Astrocyte of the hippocampus (primary cell): ENCODE data around the gene SPEM2.

Experiments used
- DNase-seq: peaks from one replicate; pipeline ENCODE4 v3.0.0; 2011; ENCODE audit warnings: low read depth, low spot score

SPEM2 gene

DNA sequence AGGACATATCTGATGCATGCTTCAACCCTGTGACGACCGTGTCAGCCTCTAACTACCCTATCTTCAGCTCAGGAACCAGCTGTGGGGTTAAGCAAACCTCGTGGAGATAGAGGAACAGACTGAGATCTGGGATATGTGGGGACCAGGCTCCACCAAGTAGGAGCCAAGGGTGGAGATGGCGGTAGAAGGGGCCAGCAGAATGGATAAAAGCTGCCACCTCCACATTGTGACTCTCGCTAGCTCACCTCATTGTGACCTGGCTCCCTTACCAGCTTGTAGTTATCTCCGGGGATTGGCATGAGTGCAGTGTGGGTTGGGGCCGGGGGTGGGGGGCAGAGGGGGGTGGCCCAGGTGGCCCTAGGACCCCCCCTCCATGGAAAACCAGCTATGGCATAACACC, at the start of gene SPEM2:
SPEM2 (plus strand) TSS at position 301 of the 400 bp plus-strand sequence; CDS start at position 374, 73 bp downstream.
- DNase-seq: no peak

DNA sequence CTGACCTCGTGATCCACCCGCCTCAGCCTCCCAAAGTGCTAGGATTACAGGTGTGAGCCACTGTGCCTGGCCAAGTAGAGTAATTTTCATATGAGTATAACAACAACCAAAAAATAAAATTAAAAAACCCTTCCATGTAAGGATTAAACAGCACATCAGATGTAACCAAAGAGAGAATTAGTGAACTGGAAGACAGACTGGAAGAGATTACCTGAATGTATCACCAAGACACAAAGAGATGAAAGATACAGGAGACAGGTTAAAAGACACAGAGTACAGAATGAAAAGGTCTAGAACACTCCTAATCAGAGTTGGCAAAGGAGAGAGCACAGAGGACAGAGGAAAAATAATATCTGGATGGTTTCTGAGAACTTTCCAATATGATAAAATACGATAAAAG, 46.3 kb upstream of the SPEM2 start:
- no peak for DNase-seq

DNA sequence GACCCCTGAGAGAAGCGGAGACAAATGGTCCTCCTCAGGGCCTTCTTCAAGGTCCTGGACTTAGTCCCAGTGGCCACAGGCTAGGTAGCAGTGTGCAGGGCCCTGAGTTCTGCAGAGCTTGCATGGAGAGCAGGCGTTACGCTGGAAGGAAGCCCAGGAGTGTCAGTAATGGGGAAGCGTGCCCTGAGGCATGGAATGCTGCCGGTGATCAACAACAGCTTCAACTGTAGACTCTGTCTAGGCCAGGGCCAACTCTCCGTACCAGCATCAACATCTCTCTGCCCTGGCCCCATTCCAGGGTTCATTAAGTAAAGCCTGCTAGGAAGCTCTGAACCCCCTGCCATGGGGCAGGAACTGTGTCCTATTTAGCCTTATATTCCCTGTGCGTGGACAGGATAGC, 45.1 kb upstream of the SPEM2 start:
- DNase-seq: peak; percentile 71

DNA sequence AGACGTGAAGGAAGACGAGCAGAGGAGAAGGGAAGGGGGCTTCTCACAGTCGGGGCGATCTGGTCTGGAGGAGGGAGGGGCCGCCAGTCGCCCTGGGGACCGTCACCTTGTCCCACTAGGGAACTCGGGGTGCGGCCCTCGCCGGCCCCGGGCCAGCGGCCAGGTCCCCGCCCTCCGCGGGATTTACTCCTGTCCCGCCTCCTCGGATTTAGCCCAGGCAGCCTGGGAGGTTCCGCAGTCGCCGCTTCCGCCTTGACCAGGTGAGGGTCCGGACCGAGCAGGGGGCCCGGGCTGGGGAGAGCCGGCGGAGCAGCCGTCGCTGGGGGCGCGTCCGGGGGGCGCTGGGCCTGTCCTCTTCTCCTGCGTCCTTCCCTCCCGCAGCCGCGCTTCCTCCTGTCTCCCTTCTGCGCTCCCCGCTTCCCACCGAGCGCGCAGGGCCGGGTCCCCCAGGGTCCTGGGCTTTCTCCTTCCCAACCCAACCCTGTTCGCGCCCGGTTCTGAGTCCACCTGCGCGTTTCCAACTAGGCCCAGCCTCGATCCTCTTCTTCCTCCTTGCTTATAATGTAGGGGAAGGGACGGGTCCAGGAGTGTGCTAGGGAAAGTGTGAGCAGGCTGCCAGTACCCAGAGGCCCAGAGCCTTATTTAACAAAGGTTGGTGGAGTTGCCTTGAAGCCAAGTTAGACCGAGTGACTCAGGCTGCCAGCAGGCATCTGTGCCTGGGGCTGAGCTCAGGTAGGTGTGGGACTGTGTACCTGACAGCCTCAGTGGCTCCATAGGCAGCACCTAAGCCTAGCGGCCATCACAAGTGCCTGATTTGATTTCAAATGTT, 44.3 kb upstream of the SPEM2 start, which contains the start of gene TNK1:
TNK1 (plus strand) TSS at position 235 of the 829 bp plus-strand sequence. CDS start 1,838 bp downstream, outside the sequence.
- DNase-seq: peak; percentile 24

DNA sequence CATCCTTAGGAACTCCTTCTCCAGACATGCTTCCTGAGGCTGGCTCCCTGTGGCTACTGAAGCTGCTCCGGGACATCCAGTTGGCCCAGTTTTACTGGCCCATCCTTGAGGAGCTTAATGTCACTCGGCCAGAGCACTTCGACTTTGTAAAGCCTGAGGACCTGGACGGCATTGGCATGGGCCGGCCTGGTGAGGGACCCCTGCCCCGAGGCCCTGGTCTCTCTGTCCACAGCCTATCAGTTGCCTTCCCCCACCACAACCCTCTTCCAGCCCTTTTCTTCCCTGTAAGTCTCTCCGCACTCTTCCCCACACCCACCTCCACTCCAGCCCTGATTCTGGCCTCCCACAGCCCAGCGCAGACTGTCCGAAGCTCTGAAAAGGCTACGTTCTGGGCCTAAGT, 42.5 kb upstream of the SPEM2 start:
- DNase-seq: no peak

DNA sequence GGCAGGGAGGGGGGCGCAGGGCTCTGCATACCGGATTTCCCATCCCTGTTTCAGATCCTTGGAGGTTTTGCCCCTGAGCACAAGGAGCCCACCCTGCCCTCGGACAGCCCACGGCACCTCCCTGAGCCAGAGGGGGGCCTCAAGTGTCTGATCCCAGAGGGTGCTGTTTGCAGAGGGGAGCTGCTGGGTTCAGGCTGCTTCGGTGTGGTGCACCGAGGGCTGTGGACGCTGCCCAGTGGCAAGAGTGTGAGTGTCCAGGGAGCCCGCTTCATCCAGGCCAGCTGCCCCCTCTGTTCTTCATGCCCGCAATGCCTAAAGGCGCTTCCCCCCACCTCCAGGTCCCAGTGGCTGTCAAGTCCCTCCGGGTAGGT, 42.1 kb upstream of the SPEM2 start:
- DNase-seq: no peak

DNA sequence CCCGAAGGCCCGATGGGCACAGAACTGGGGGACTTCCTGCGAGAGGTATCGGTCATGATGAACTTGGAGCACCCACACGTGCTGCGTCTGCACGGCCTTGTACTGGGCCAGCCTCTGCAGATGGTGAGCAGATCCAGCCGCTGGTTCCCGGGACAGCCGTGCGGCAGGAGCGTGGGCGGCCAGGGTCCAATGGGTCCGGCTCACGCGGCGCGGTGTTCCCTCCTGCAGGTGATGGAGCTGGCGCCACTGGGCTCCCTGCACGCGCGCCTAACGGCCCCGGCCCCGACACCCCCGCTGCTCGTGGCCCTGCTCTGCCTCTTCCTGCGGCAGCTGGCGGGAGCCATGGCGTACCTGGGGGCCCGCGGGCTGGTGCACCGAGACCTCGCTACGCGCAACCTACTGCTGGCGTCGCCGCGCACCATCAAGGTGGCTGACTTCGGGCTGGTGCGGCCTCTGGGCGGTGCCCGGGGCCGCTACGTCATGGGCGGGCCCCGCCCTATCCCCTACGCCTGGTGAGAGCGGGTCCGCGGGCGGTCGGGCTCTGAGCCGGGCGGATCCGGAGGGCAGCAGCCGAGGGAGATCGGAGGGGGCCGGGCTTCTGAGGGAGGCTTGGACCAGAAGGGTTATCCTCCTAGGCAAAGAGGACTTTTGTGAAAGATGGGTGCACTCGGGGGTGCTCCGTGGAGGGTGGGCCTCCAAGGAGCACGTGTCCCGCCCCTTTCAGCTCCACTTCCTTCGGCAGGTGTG, 41.5 kb upstream of the SPEM2 start:
- peak; percentile 81 for DNase-seq

DNA sequence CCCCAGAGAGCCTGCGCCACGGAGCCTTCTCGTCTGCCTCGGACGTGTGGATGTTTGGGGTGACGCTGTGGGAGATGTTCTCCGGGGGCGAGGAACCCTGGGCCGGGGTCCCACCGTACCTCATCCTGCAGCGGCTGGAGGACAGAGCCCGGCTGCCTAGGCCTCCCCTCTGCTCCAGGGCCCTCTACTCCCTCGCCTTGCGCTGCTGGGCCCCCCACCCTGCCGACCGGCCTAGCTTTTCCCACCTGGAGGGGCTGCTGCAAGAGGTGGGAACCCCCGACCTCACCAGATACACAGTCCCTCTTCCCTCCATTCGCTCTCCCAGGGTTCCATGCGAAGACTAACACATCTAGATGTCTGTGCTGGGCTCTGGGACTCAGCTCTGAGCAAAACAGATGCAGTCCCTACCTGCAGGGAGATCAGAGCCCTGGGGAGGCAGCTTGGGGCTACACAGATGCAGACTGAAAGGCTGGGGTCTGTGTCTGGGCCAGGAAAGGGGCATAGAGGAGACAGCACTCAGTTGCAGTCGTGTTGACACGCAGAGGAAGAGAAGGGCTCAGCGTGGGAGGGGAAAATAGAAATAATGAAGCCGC, 40.8 kb upstream of the SPEM2 start:
- no peak for DNase-seq

DNA sequence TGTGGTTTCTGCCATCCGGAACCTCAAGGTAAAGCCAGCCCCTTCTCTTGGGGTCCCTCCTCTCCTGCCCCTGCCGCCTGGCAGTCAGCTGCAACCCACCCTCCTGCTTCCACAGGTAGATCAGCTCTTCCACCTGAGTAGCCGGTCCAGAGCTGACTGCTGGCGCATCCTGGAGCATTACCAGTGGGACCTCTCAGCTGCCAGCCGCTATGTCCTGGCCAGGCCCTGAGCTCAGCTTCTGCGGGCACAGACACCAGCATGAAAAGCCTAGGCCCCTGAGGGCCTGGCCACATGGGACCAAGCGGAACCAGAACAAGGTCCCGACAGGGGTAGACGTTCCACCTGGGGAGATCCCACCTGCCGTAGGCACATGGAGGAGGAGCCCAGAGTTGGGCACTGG, 36.6 kb upstream of the SPEM2 start:
- DNase-seq: no peak

DNA sequence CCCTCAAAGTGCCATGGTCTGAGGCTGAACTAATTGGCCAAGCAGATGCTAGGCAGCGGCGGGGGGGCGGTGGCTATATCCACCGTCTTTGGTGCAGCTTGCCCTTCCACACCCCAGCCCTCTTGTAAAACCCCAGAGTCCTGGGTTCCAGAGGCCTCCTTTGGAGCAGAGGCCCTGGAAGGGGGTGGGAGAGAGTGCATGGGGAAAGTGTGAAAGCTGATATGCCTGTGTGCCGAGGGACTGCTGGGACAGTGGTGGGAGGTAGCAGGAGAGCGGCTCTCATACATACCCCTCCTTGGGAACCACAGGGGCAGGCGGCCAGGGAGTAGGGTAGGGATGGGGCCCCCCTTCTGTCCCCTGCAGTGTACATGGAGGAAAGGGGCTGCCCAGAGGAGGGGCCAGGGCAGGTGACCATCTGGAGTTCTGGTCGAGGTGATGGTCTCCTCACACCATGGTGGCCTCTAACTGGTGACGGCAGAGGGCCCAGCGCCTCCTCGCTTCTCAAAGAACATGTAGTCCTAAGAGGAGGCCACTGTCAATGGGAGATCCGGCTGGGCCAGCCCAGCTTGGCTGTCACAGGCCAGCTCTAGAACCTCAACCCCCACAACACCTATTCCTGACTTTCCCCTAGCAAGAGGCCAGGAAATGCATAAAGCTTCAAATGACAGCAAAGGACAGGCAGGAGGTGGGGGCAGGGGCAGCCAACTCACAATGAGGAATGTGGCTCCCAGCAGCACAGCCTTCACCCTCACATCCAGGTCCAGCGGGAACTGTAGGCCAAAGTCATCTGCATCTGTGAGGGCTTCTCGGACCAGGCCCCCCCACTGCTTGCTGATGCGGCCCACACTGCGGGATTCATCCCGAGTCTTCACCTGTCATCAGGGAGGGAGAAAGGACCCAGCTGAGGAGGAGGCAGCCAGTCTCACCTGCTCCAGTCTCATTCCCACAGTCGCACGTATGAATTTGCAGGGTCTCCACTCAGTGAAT, 35.2 kb upstream of the SPEM2 start:
- no peak for DNase-seq

DNA sequence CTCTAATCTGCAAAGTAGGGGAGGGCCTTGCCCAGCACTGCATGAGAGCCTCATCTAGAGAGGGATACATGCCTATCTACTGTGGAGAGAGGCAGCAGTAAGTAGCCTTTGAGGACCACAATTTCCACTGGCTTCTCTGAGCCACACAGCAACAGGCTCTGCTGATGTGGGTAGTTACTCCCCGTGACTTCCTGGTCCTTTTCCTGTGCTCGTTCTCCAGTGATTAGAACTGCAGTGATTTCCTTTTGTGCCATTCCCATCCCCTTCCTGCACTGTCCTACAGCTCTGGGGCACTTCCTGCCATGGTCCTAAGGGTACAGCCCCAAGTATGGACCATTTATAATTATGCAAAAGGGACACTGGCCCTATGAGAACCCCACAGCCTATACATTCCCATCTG, 34.1 kb upstream of the SPEM2 start:
- DNase-seq: no peak

DNA sequence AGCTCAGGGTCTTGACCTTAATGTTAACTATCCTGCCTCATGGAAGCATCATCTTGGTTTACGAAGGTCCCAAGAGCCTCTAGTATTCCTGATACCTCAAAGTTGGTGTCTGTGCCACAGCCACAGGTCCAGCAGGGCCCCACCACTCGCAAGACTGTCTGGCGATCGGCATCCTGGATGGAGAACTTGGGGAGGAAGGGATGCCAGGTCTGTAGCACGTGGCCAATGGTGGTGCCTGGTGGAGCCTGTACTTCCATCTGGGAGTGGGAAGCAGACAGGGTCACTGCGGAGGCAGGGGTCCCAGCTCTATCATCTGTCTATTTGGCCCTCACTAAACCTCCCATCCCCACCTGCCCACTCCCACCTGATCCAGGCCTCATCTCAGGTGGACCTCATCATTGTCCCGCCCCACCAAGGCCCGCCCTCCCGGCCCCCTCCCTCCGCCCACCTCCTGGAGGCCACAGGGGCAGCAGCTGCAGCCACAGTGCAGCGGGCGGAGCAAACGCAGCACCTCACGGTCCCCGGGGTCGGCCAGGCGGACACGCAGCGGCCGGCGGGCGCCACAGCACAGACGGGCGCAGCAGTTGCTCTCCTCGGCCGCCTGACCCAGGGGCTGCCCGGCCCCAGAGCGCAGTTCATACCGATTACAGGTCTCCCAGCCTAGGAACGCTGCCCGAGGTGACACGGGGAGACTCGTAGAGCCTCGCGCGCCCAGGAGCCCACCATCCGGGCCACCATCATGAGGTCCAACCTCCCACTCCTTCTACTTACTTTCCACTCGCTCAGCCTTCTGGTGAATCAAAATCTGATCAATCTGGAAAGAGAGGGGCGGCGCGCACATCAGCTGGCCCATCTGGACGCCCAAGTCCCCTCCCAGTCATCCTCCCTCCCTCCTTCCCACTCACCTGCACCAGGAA, 32.5 kb upstream of the SPEM2 start:
- DNase-seq: no peak

DNA sequence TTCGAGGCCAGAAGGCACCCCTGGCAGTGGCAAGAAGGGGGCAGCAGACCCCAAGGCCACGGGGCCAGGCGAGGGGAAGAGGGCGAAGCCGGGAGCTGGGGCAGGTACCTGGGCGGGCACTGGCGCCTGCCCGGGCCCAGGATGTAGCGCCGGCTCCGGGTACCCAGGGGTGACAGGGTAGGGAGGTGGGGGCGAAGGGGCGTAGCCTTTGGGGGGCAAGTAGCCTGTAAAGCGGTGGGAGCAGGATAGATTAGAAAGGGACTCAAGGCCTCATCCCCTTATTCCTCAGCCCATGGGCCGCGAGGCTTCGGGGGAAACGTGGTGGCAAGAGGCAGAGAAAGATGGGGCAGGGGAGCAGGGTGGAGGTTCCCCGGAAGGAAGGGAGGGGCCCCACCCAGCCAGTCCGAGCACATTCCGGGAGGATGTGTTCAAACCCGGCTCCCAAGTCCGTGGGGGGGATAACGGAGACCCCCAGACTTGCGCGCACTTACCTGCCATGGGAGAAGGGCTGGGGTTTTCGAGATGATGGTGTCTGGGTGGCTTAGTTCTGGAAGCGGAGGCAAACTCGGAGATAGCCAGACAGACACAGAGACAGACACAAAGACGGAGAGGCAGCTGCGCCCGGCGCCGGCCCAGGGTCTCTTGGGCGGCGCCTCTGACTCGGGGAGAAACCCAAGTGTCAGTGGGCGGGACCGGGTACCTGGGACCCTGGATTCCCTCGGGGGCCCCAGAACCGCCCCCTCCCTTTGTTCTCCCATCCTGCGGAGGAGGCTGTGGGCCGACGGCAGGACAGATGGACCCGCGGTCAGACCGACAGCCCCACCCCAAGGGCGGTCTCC, 31.6 kb upstream of the SPEM2 start:
- DNase-seq: peak; percentile 39

DNA sequence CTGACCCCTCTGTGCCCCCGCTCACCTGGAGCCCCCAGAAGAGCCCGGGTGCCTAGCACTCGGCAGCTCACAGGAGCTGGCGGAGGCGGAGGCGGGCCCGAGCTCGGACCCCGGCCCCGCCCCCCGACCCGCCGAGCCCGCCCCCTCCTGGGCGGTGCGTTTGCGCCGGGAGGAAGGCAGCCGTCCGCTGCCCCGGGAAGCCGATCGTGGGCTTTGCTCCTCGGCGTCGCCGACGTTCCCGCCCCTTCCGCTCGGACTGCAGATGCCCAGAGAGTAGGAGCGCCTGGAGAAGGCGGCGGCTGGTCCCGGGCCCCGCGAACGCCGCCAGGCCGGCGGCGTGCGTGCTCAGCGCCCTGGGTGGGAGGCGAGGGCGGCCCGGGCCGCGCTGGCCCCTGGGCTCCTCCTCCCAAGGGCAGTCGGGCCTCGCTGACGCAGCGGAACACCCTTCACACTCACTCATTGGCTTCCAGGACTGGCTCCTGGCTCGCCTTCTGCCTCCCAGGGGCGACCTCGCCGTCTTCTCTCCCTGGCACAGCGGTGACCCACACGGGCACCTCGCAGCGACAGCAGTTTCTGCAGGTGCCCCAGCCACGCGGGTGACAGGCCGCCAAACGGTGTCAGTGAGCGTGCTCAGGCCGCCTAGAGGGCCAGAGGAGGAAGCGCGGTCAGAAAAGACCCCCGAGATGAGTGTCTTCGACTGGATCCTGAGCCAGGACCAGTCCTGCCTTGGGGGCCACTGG, 30.8 kb upstream of the SPEM2 start, which contains the start of gene PLSCR3:
PLSCR3 (minus strand) TSS at position 74 of the 740 bp plus-strand sequence. CDS start 415 bp downstream, outside the sequence.
- DNase-seq: peak; percentile 94

DNA sequence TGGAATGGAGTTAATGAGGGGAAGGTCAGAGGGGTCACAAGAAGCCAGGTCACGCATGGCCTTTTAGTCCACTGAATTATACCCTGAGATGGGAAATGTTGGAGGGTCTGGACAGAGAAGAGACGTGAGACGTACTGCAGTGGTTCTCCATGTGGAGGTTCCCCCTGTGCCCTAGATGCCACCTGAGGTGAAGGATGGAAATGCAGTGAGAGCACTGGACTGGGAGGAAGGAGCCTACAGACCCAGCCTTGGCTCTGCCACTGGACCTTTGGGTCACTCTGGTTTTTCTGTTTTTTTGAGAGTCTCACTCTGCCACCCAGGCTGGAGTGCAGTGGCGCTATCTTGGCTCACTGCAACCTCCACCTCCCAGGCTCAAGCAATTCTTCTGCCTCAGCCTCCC, 29.3 kb upstream of the SPEM2 start:
- no peak for DNase-seq

DNA sequence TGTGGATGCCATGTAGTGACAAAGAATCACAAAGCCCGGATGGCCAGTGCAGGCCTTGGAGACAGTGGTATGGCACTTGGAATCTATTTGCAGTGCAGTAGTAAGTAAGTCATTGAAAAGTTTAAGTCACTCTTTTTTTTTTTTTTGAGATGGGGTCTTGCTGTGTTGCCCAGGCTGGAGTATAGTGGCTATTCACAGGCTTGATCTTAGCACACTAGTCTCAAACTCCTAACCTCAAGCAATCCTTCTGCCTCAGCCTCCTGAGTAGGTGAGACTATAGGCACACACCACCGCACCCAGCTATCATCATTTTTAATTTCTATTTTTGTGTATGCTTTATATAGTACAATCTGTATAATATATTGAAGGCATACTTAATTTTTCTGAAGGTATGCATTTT, 26.8 kb upstream of the SPEM2 start:
- no peak for DNase-seq

DNA sequence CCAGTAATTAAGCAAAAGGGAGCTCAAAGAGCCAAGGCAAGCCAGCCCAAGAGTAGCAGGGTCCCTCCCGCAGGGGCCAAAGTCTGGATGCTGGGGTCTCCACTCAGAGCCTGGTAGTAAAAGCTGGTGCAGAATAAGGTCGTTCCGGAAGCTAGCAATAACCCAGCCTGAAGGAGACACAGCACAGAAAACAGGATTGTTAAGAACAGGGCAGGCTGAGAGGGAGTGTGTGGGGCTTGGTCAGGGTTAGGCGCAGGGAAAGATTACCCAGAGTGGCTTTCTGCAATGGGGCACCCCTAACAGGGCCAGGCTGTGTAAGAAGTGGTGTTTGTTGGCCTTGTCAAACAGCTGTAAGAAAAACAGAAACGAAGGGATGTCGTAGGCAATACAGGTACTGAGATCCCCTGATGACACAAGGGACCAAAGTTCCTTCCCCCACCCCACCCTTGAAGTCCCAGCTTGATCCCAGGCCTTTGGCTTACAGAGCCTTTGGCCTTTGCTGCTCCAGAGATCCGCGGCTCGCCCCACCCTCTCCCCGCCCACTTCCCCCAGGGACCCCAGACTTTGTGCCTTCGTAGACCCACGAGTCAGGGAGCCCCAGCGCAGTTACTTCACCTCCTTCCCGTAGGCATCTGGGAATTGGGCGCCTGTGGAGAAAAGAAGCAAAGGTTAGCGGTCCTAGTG, 22.2 kb upstream of the SPEM2 start:
- DNase-seq: no peak

DNA sequence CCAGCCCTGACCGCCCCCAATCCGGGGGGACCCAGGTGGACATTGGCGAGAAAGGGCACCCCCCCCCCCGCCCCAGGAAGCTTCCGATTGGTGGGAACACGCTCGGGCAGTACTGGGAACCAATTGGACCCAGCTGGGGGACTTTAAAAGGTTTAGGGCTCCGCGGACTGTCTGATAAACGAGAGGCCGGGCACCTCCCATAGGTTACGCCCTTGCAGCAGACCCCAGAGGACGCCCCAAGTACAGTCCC, 21.8 kb upstream of the SPEM2 start:
- DNase-seq: no peak
